GM19043 (cell line): ENCODE results near the gene GSPT1.
"Not testable (repeated sequence)": the region's sequence is repeated elsewhere in the genome, so short reads cannot be mapped to it uniquely, and the experiment has no call there.

Experiments
- ATAC-seq: cut with Tn5 transposase; IDR thresholded peaks from one replicate; pipeline ENCODE4 v1.9.1; 2021; ENCODE audit warnings: low read depth; ENCODE audit not compliant: unreplicated experiment

GSPT1 gene

GRCh38 chr16:11915644-11916523 lies at the start of gene GSPT1:
TSS of gene GSPT1 (minus strand) at chr16:11915956. CDS start at chr16:11915720, 236 bp downstream.
- peak; percentile 82 for ATAC-seq

- ATAC-seq: peak; percentile 70
Measured at GRCh38 chr16:11964761-11965551, 49.2 kb upstream of the GSPT1 start, which contains the start of gene TNFRSF17. TSS of gene TNFRSF17 (plus strand) at chr16:11965210. CDS start at chr16:11965325, 115 bp downstream.

- no peak for ATAC-seq
Measured at GRCh38 chr16:11963706-11964105, 48.0 kb upstream of the GSPT1 start.

GRCh38 chr16:11962978-11963377 lies 47.2 kb upstream of the GSPT1 start:
- ATAC-seq: not testable (repeated sequence)

- not testable (repeated sequence) for ATAC-seq
Measured at GRCh38 chr16:11962457-11962856, 46.7 kb upstream of the GSPT1 start.

- ATAC-seq: no peak
Measured at GRCh38 chr16:11957591-11958395, 42.0 kb upstream of the GSPT1 start.

GRCh38 chr16:11956558-11956957 lies 40.8 kb upstream of the GSPT1 start:
- ATAC-seq: no peak

GRCh38 chr16:11955713-11956123 lies 40.0 kb upstream of the GSPT1 start:
- ATAC-seq: no peak

GRCh38 chr16:11953576-11953975 lies 37.8 kb upstream of the GSPT1 start:
- not testable (repeated sequence) for ATAC-seq

GRCh38 chr16:11950388-11950787 lies 34.6 kb upstream of the GSPT1 start:
- ATAC-seq: no peak

- no peak for ATAC-seq
Measured at GRCh38 chr16:11949527-11949926, 33.8 kb upstream of the GSPT1 start.

- no peak for ATAC-seq
Measured at GRCh38 chr16:11948819-11949218, 33.1 kb upstream of the GSPT1 start.

GRCh38 chr16:11946433-11946832 lies 30.7 kb upstream of the GSPT1 start:
- no peak for ATAC-seq

- ATAC-seq: not testable (repeated sequence)
Measured at GRCh38 chr16:11941945-11942344, 26.2 kb upstream of the GSPT1 start, which contains the start of gene NPIPB2. TSS of gene NPIPB2 (minus strand) at chr16:11942045. CDS start at chr16:11942045, 0 bp downstream.

GRCh38 chr16:11927350-11927749 lies 11.6 kb upstream of the GSPT1 start:
- ATAC-seq: not testable (repeated sequence)

- ATAC-seq: not testable (repeated sequence)
Measured at GRCh38 chr16:11924046-11924445, 8.3 kb upstream of the GSPT1 start.

GRCh38 chr16:11916524-11917285 lies 949 bp upstream of the GSPT1 start:
- no peak for ATAC-seq

GRCh38 chr16:11915114-11915643 lies 577 bp downstream of the GSPT1 start:
- peak; percentile 20 for ATAC-seq
